ENCODE measurements around the gene AHNAK. TPM values are rescaled to one million over a fixed set of nuclear protein-coding genes. Genes with fewer than 3 reads are reported as not detected.

The AHNAK gene
- total RNA-seq, 3 donors from 2014 or later: 12.3 to 22.7 (median 13.3) TPM

GRCh38 chr11:62446091-62446490, 100.5 kb downstream of the AHNAK start:
- Mint-ChIP-seq H3K4me1 (ENCODE audit: low read depth) (peaks cover 8% of the 10 kb centered on the region), H3K4me3 (no peak overlapping the region), H3K9me3 (no peaks in the 10 kb centered on the region), H3K27me3 (ENCODE audit: low read depth) (peaks cover 24% of the 10 kb centered on the region), H3K36me3 (ENCODE audit: insufficient read depth) (no peaks in the 10 kb centered on the region)
- ATAC-seq (no peak), DNase-seq (no peak)

GRCh38 chr11:62445314-62445740, 101.3 kb downstream of the AHNAK start:
- H3K36me3 Mint-ChIP-seq (ENCODE audit: insufficient read depth): no peaks in the 10 kb centered on the region
- H3K4me1 Mint-ChIP-seq (ENCODE audit: low read depth): peaks cover 8% of the 10 kb centered on the region
- no peaks in the 10 kb centered on the region for H3K9me3 Mint-ChIP-seq
- DNase-seq (no peak), ATAC-seq (no peak)
- H3K27me3 Mint-ChIP-seq (ENCODE audit: low read depth): peaks cover 24% of the 10 kb centered on the region
- no peak overlapping the region for H3K4me3 Mint-ChIP-seq

GRCh38 chr11:62444835-62445234, 101.8 kb downstream of the AHNAK start:
- peaks cover 24% of the 10 kb centered on the region for H3K27me3 Mint-ChIP-seq (ENCODE audit: low read depth)
- DNase-seq (no peak), ATAC-seq (no peak)
- H3K9me3 Mint-ChIP-seq: no peaks in the 10 kb centered on the region
- no peaks in the 10 kb centered on the region for H3K36me3 Mint-ChIP-seq (ENCODE audit: insufficient read depth)
- H3K4me3 Mint-ChIP-seq: peak overlapping the region; percentile 65
- H3K4me1 Mint-ChIP-seq (ENCODE audit: low read depth): peaks cover 10% of the 10 kb centered on the region

- peaks cover 10% of the 10 kb centered on the region for H3K4me1 Mint-ChIP-seq (ENCODE audit: low read depth)
- peak overlapping the region; percentile 65 for H3K4me3 Mint-ChIP-seq
- H3K9me3 Mint-ChIP-seq: no peaks in the 10 kb centered on the region
- ATAC-seq (peak; percentile 41 to 58), DNase-seq (peak; percentile 14)
- H3K27me3 Mint-ChIP-seq (ENCODE audit: low read depth): peaks cover 24% of the 10 kb centered on the region
- no peaks in the 10 kb centered on the region for H3K36me3 Mint-ChIP-seq (ENCODE audit: insufficient read depth)
Measured at GRCh38 chr11:62444236-62444833, 102.3 kb downstream of the AHNAK start.

GRCh38 chr11:62443390-62444235, 103.0 kb downstream of the AHNAK start:
- no peak for DNase-seq
- no peak for ATAC-seq
- H3K4me3 Mint-ChIP-seq: peak overlapping the region; percentile 65

GRCh38 chr11:62439785-62440602, 106.6 kb downstream of the AHNAK start:
- H3K4me1 Mint-ChIP-seq (ENCODE audit: low read depth): peaks cover 14% of the 10 kb centered on the region
- ATAC-seq (no peak), DNase-seq (no peak)
- no peaks in the 10 kb centered on the region for H3K36me3 Mint-ChIP-seq (ENCODE audit: insufficient read depth)
- H3K27me3 Mint-ChIP-seq (ENCODE audit: low read depth): peaks cover 6% of the 10 kb centered on the region
- H3K4me3 Mint-ChIP-seq: no peak overlapping the region
- H3K9me3 Mint-ChIP-seq: no peaks in the 10 kb centered on the region

More at GRCh38 chr11:62443390-62444235, 103.0 kb downstream of the AHNAK start:
- Mint-ChIP-seq H3K9me3 (no peaks in the 10 kb centered on the region), H3K27me3 (ENCODE audit: low read depth) (peaks cover 24% of the 10 kb centered on the region), H3K36me3 (ENCODE audit: insufficient read depth) (no peaks in the 10 kb centered on the region), H3K4me1 (ENCODE audit: low read depth) (peaks cover 10% of the 10 kb centered on the region)

GRCh38 chr11:62438641-62439040, 108.0 kb downstream of the AHNAK start:
- Mint-ChIP-seq H3K9me3 (no peaks in the 10 kb centered on the region), H3K4me3 (no peak overlapping the region), H3K27me3 (ENCODE audit: low read depth) (no peaks in the 10 kb centered on the region), H3K4me1 (ENCODE audit: low read depth) (peaks cover 15% of the 10 kb centered on the region), H3K36me3 (ENCODE audit: insufficient read depth) (no peaks in the 10 kb centered on the region)
- ATAC-seq: no peak
- DNase-seq: no peak

- H3K27me3 Mint-ChIP-seq (ENCODE audit: low read depth): no peaks in the 10 kb centered on the region
- H3K4me1 Mint-ChIP-seq (ENCODE audit: low read depth): peaks cover 23% of the 10 kb centered on the region
- H3K36me3 Mint-ChIP-seq (ENCODE audit: insufficient read depth): no peaks in the 10 kb centered on the region
- no peaks in the 10 kb centered on the region for H3K9me3 Mint-ChIP-seq
- DNase-seq (no peak), ATAC-seq (no peak)
- no peak overlapping the region for H3K4me3 Mint-ChIP-seq
Measured at GRCh38 chr11:62437616-62438015, 109.0 kb downstream of the AHNAK start.

- Mint-ChIP-seq H3K27me3 (ENCODE audit: low read depth) (no peaks in the 10 kb centered on the region), H3K4me1 (ENCODE audit: low read depth) (peaks cover 29% of the 10 kb centered on the region), H3K36me3 (ENCODE audit: insufficient read depth) (no peaks in the 10 kb centered on the region), H3K9me3 (no peaks in the 10 kb centered on the region), H3K4me3 (no peak overlapping the region)
- DNase-seq (no peak), ATAC-seq (no peak)
Measured at GRCh38 chr11:62435846-62436660, 110.6 kb downstream of the AHNAK start.

GRCh38 chr11:62433904-62434276, 112.7 kb downstream of the AHNAK start:
- DNase-seq (no peak), ATAC-seq (no peak)
- H3K9me3 Mint-ChIP-seq: no peaks in the 10 kb centered on the region
- no peaks in the 10 kb centered on the region for H3K27me3 Mint-ChIP-seq (ENCODE audit: low read depth)
- peaks cover 37% of the 10 kb centered on the region for H3K4me1 Mint-ChIP-seq (ENCODE audit: low read depth)
- H3K36me3 Mint-ChIP-seq (ENCODE audit: insufficient read depth): no peaks in the 10 kb centered on the region
- H3K4me3 Mint-ChIP-seq: no peak overlapping the region

- ATAC-seq (no peak), DNase-seq (no peak)
- no peak overlapping the region for H3K4me3 Mint-ChIP-seq
- no peaks in the 10 kb centered on the region for H3K27me3 Mint-ChIP-seq (ENCODE audit: low read depth)
- H3K9me3 Mint-ChIP-seq: no peaks in the 10 kb centered on the region
- H3K36me3 Mint-ChIP-seq (ENCODE audit: insufficient read depth): no peaks in the 10 kb centered on the region
- peaks cover 43% of the 10 kb centered on the region for H3K4me1 Mint-ChIP-seq (ENCODE audit: low read depth)
Measured at GRCh38 chr11:62433141-62433903, 113.3 kb downstream of the AHNAK start.

- Mint-ChIP-seq H3K4me3 (no peak overlapping the region), H3K9me3 (no peaks in the 10 kb centered on the region), H3K4me1 (ENCODE audit: low read depth) (peaks cover 49% of the 10 kb centered on the region), H3K36me3 (ENCODE audit: insufficient read depth) (no peaks in the 10 kb centered on the region), H3K27me3 (ENCODE audit: low read depth) (no peaks in the 10 kb centered on the region)
- DNase-seq (no peak), ATAC-seq (no peak)
Measured at GRCh38 chr11:62432695-62433094, 113.9 kb downstream of the AHNAK start.

- peaks cover 60% of the 10 kb centered on the region for H3K4me1 Mint-ChIP-seq (ENCODE audit: low read depth)
- H3K27me3 Mint-ChIP-seq (ENCODE audit: low read depth): no peaks in the 10 kb centered on the region
- H3K36me3 Mint-ChIP-seq (ENCODE audit: insufficient read depth): no peaks in the 10 kb centered on the region
- no peaks in the 10 kb centered on the region for H3K9me3 Mint-ChIP-seq
- ATAC-seq (no peak), DNase-seq (no peak)
- H3K4me3 Mint-ChIP-seq: no peak overlapping the region
Measured at GRCh38 chr11:62431171-62431901, 115.3 kb downstream of the AHNAK start.

All from activated T-cell treated with anti-CD3 and anti-CD28 coated beads, Interleukin-2, amount 50 U/mL, for 4 hours (primary cell).